ENCODE measurements around the gene HUNK. TPM values are rescaled to one million over a fixed set of nuclear protein-coding genes. Genes with fewer than 3 reads are reported as not detected.

HUNK gene
- total RNA-seq, 1 donor from 2014 or later: 0.77 TPM

DNA sequence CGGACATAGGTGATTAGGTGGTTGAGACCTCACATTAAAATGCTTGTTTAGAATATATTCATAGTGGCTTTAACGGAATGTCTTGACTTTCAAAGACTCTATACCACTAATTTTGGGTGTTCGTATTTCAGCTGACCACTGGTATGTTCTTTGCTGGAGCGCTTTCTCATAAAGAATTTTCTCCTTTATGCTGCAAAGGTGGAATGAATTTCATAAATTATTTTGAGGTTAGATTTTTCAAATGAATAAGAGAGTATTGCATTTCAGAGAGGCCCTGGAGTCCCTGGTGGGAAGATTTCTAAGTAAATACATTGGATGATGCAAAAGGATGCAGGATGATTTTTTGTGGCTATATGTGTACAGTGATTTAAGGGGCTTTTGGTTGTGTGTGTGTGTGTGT lies 55.8 kb downstream of the HUNK start:
- no peaks in the 10 kb centered on the region for H3K79me2 ChIP-seq (ENCODE audit: insufficient read depth, low read length)
- TF ChIP-seq, protein P1, sequence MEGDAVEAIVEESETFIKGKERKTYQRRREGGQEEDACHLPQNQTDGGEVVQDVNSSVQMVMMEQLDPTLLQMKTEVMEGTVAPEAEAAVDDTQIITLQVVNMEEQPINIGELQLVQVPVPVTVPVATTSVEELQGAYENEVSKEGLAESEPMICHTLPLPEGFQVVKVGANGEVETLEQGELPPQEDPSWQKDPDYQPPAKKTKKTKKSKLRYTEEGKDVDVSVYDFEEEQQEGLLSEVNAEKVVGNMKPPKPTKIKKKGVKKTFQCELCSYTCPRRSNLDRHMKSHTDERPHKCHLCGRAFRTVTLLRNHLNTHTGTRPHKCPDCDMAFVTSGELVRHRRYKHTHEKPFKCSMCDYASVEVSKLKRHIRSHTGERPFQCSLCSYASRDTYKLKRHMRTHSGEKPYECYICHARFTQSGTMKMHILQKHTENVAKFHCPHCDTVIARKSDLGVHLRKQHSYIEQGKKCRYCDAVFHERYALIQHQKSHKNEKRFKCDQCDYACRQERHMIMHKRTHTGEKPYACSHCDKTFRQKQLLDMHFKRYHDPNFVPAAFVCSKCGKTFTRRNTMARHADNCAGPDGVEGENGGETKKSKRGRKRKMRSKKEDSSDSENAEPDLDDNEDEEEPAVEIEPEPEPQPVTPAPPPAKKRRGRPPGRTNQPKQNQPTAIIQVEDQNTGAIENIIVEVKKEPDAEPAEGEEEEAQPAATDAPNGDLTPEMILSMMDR (IDR thresholded peaks at IDR 0.05; ENCODE audit: insufficient read depth, low read depth, low read length): no peak
- no peak for TF ChIP-seq EZH2 (IDR thresholded peaks at IDR 0.05; ENCODE audit: insufficient read depth, low read length)
- H3K4me3 Mint-ChIP-seq (ENCODE audit: unreplicated experiment): no peak overlapping the region
- peaks cover 5% of the 10 kb centered on the region for H3K27me3 Mint-ChIP-seq (ENCODE audit: low read depth, unreplicated experiment)
- DNase-seq (ENCODE audit: low read depth) (no peak), FAIRE-seq (no peak)
- no peak overlapping the region for H3K9ac ChIP-seq (ENCODE audit: low read length)
- no peaks in the 10 kb centered on the region for H3K27me3 ChIP-seq (ENCODE audit: insufficient read depth, low read length)
- H2AFZ ChIP-seq (ENCODE audit: low read depth, low read length): no peak overlapping the region
- H3K4me3 ChIP-seq (ENCODE audit: insufficient read depth, low read depth, low read length): no peak overlapping the region
- H3K4me2 ChIP-seq (ENCODE audit: low read length): no peak overlapping the region
- H3K4me1 Mint-ChIP-seq (ENCODE audit: low read depth, unreplicated experiment): no peaks in the 10 kb centered on the region
- no peaks in the 10 kb centered on the region for H3K36me3 ChIP-seq (ENCODE audit: insufficient read depth, low read length)
- H3K27ac Mint-ChIP-seq (ENCODE audit: unreplicated experiment): no peak overlapping the region
- H4K20me1 ChIP-seq (ENCODE audit: insufficient read depth, low read length): no peaks in the 10 kb centered on the region
- no peak overlapping the region for H3K27ac ChIP-seq (ENCODE audit: low read depth, low read length)
- no peaks in the 10 kb centered on the region for H3K36me3 Mint-ChIP-seq (ENCODE audit: low read depth, unreplicated experiment)
- no peaks in the 10 kb centered on the region for H3K4me1 ChIP-seq (ENCODE audit: insufficient read depth, low read length)
- H3K9me3 ChIP-seq (ENCODE audit: insufficient read depth, low read depth, low read length): no peaks in the 10 kb centered on the region
- H3K9me3 Mint-ChIP-seq (ENCODE audit: unreplicated experiment): peaks cover 1% of the 10 kb centered on the region

DNA sequence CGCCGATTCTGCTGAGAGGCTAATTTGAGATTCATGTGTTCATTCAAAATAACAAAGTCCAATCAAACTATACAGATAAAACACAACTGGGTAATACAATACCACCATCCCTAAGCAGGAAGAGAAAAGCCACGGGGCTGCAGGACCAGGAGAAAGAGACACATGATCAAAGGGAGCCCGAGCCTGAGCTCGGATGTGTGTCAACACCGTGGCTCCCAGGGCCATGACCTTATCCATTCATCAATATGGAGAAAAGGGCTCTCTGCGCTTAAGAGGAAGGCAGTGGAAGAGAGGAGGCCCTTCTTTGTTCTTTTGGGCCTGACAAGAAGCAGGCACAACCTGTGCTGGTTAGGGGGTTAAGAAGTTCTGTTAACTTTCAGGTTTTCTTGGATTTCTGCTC lies 56.7 kb downstream of the HUNK start:
- no peaks in the 10 kb centered on the region for H3K9me3 ChIP-seq (ENCODE audit: insufficient read depth, low read depth, low read length)
- no peak overlapping the region for H3K9ac ChIP-seq (ENCODE audit: low read length)
- no peak overlapping the region for H3K4me2 ChIP-seq (ENCODE audit: low read length)
- no peak overlapping the region for H3K4me3 ChIP-seq (ENCODE audit: insufficient read depth, low read depth, low read length)
- peaks cover 5% of the 10 kb centered on the region for H3K27me3 Mint-ChIP-seq (ENCODE audit: low read depth, unreplicated experiment)
- no peak overlapping the region for H3K27ac ChIP-seq (ENCODE audit: low read depth, low read length)
- no peak for TF ChIP-seq EZH2 (IDR thresholded peaks at IDR 0.05; ENCODE audit: insufficient read depth, low read length)
- TF ChIP-seq, protein P1 (IDR thresholded peaks at IDR 0.05; ENCODE audit: insufficient read depth, low read depth, low read length): no peak
- no peak for DNase-seq (ENCODE audit: low read depth)
- no peak overlapping the region for H3K27ac Mint-ChIP-seq (ENCODE audit: unreplicated experiment)
- H4K20me1 ChIP-seq (ENCODE audit: insufficient read depth, low read length): no peaks in the 10 kb centered on the region
- H3K36me3 Mint-ChIP-seq (ENCODE audit: low read depth, unreplicated experiment): no peaks in the 10 kb centered on the region
- no peak overlapping the region for H2AFZ ChIP-seq (ENCODE audit: low read depth, low read length)
- FAIRE-seq: no peak
- no peaks in the 10 kb centered on the region for H3K36me3 ChIP-seq (ENCODE audit: insufficient read depth, low read length)
- H3K4me1 ChIP-seq (ENCODE audit: insufficient read depth, low read length): no peaks in the 10 kb centered on the region
- H3K27me3 ChIP-seq (ENCODE audit: insufficient read depth, low read length): no peaks in the 10 kb centered on the region
- no peaks in the 10 kb centered on the region for H3K79me2 ChIP-seq (ENCODE audit: insufficient read depth, low read length)
- H3K4me3 Mint-ChIP-seq (ENCODE audit: unreplicated experiment): no peak overlapping the region
- H3K4me1 Mint-ChIP-seq (ENCODE audit: low read depth, unreplicated experiment): no peaks in the 10 kb centered on the region
- peaks cover 1% of the 10 kb centered on the region for H3K9me3 Mint-ChIP-seq (ENCODE audit: unreplicated experiment)

DNA sequence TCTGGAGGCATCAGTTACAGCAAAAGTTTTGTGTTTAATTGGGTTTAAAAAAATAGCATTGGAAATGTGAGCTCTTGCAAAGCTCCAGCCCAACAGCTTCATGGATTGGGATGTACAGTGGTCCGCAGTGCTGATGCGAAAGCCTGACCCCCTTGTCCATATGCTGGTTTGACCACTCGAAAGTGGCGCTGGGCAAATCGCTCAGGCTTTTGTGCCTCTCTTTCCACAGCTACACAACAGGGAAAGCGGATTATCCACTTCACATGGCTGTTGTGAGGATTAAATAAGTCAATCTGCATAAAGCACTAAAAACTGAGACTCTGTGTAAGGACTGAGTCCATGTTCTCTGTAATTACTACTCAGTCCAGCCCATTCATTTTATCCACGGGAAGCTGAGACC lies 57.2 kb downstream of the HUNK start:
- H3K36me3 Mint-ChIP-seq (ENCODE audit: low read depth, unreplicated experiment): no peaks in the 10 kb centered on the region
- H3K4me1 Mint-ChIP-seq (ENCODE audit: low read depth, unreplicated experiment): no peaks in the 10 kb centered on the region
- FAIRE-seq (no peak), DNase-seq (ENCODE audit: low read depth) (no peak)
- no peaks in the 10 kb centered on the region for H3K9me3 ChIP-seq (ENCODE audit: insufficient read depth, low read depth, low read length)
- no peak overlapping the region for H3K4me3 Mint-ChIP-seq (ENCODE audit: unreplicated experiment)
- TF ChIP-seq EZH2 (IDR thresholded peaks at IDR 0.05; ENCODE audit: insufficient read depth, low read length): no peak
- TF ChIP-seq, protein P1 (IDR thresholded peaks at IDR 0.05; ENCODE audit: insufficient read depth, low read depth, low read length): no peak
- no peak overlapping the region for H3K4me3 ChIP-seq (ENCODE audit: insufficient read depth, low read depth, low read length)
- H3K36me3 ChIP-seq (ENCODE audit: insufficient read depth, low read length): no peaks in the 10 kb centered on the region
- H3K27me3 ChIP-seq (ENCODE audit: insufficient read depth, low read length): no peaks in the 10 kb centered on the region
- H3K4me2 ChIP-seq (ENCODE audit: low read length): no peak overlapping the region
- H2AFZ ChIP-seq (ENCODE audit: low read depth, low read length): no peak overlapping the region
- H4K20me1 ChIP-seq (ENCODE audit: insufficient read depth, low read length): no peaks in the 10 kb centered on the region
- H3K27ac Mint-ChIP-seq (ENCODE audit: unreplicated experiment): no peak overlapping the region
- peaks cover 5% of the 10 kb centered on the region for H3K27me3 Mint-ChIP-seq (ENCODE audit: low read depth, unreplicated experiment)
- H3K4me1 ChIP-seq (ENCODE audit: insufficient read depth, low read length): no peaks in the 10 kb centered on the region
- no peak overlapping the region for H3K9ac ChIP-seq (ENCODE audit: low read length)
- peaks cover 1% of the 10 kb centered on the region for H3K9me3 Mint-ChIP-seq (ENCODE audit: unreplicated experiment)
- no peak overlapping the region for H3K27ac ChIP-seq (ENCODE audit: low read depth, low read length)
- H3K79me2 ChIP-seq (ENCODE audit: insufficient read depth, low read length): no peaks in the 10 kb centered on the region

All from astrocyte (in vitro differentiated cells and primary cell).